Measurements from ENCODE around the gene TNFRSF4.

The TNFRSF4 gene

DNA sequence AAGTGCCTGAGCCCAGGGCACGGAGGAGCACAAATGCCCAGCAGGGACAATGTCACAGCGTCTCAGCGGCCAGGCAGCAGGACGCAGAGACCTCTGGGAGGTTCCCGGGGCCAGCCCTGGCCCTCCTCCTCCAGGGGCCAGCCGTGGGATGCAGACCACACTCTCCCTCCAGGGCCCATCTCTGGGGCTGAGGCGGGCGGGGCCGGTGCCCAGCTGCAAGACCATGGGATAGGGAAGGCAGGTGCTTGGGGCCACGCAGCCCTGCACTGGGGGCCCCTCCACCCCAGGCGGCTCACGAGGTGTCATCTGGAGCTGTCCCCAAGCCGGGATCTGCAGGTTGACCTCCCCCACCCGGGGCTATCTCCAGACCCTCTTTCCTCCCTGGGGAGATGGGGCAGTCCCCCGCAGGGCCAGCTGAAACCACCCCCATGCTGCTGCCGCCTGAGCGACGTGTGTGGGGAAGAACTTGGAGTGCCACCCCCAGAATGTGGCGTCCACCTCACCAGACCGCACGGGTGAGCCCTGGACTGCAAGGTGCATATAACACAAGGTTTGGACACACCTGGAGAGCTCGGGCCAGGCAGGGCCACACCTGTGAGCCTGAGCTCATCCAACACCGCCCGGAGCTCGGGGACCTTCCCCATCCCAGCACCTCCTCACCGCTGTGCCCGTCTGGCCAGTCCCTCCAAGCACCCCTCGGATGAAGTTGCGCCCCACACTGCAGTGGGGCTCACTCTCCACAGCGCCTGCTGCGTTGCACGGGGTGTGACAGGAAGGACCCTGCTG, 44.3 kb downstream of the TNFRSF4 start:
- no peak for DNase-seq (ENCODE audit: low read depth)

DNA sequence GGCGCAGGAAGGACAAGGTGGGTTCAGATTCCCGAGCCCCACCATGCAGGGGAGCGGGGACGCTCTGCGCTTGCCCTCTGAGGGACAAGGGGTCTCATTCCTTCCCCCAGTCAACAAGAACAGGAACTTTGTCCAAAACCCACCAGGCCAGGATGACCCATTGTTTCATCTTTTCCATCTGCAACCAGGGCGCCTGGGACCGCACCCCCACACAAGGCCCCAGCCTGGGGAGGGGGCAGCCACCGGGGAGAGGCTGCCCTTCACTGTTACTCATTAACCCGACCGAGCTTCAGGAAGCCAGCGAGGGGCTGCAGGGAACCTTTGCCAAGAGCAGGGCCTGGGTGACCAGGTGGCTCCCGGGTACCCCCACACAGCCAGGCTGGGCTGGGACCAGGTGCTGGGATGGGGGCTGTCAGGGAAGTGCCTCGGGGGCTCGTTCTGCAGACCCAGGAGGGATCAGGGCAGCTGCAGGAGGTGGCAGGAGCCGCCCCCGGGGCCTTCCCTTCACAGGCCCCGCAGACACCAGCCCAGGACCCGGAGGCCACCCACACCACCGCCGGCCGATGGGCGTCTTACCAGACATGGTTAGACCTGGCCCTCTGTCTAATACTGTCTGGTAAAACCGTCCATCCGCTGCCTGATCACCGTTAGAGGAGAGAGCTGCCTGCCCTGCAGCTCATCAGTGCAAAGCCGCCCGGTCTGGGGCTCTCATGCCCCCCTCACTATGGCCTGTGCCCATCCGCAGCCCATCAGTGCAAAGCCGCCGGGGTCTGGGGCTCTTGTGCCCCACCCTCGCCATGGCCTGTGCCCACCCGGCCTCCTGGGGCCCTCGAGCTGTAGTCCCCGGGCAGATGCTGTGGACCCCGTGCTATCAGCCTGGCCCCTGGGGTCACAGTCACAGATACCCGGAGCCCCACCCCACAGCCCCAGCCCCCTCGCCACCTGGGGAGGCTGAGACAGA, 45.2 kb downstream of the TNFRSF4 start:
- no peak for DNase-seq (ENCODE audit: low read depth)

DNA sequence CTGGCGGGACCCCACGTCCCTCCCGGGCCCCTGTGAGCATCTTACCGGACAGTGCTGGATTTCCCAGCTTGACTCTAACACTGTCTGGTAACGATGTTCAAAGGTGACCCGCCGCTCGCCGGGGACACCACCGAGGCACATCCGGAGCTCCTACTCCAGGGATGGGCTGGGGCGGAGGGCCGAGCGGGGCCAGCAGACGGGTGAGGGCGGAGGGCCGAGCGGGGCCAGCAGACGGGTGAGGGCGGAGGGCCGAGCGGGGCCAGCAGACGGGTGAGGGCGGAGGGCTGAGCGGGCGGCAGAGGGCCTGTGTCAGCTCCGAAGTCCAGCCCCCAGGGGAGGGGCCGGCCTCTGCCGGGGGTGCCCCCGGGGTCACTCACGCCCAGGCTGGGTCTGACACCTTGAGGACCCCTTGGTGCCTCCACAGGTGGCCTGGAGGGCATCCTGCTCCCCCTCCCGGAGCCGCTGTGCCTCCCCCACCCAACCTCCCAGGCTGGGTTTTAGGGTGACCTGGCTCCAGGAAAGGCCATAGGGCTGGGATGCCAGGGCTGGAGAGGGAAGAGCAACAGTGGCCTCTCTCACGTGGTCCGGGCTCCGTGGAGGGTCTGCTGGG, 46.0 kb downstream of the TNFRSF4 start:
- DNase-seq (ENCODE audit: low read depth) = no peak

DNA sequence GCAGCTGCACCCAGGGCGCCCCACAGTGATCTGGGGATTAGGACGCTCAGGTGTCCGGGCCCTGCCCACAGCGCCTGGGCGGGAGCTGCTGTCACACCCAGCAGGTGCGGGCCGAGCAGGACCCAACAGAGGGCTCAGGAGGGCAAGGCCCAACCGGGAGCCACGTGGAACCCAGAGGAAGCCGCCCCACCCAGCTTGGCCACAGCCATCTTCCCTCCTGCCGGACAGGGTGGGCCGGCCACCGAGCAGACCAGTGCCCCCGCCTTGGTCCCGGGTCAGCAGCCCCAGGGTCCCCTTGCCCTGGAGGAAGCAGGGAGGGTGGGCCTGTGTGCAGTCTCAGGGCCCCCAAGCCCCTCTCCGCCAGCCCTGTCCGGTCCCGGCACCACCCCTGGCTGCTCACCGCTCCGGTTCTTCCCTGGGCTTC, 46.5 kb downstream of the TNFRSF4 start:
- no peak for DNase-seq (ENCODE audit: low read depth)

DNA sequence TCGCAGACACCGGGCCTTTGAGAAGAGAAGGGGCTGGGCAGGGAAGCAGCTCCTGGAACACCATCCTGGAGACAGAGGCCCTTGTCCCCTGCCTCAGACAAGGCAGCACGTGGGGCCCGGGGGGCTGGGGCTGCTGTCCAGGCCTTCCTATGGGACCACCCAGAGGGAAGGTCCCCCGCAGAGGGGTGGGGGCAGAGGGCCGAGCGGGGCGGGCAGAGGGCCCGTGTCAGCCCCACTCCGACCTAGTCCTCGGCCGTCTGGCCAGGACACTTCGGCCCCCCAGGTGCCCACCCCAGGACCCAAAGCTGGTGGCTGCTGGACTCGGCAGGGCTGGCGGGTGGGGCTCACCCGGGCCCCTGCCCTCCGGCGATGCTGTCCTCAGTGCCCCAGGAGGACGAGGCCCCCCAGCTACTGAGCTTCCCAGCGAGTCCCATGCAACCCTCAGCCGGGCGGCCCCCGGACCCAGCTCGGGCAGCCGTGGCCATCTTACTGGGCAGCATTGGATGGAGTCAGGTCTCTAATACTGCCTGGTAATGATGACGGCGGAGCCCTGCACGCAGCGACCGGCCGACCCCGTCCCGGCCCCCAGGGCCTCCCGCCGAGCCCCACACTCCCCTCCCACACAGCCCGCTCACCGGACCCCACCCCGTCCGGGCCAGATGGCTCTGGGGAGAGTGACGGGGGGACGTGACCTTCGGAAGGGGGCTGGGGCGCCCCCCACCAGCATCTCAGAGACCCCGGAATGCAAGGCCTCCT, 47.1 kb downstream of the TNFRSF4 start:
- no peak for DNase-seq (ENCODE audit: low read depth)

DNA sequence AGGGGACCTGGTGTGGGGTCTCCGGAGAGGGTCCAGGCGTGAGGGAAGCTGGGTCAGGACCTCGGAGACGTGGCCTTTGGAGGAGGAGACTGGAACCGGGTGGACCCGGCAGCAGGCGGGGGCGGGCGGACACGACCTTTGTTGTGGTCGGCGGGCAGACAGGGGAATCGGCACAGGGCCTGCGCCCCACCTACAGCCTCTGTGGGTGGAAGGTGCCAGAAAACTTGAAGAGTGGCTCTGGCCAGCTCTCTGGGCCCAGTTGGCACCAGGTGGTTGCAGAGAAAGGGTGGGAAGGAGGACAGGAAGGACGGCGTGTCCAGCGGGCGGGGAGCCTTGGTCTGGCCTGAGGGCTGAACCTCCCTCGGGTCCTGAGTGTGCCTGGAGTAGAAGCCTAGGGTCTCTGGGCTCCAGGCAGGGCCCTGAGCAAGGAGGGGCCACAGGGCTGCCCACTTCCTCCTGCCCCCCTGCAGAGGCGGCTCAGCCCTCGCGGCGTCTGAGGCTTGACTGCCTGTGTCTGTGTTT, 48.0 kb downstream of the TNFRSF4 start:
- DNase-seq (ENCODE audit: low read depth) = no peak

DNA sequence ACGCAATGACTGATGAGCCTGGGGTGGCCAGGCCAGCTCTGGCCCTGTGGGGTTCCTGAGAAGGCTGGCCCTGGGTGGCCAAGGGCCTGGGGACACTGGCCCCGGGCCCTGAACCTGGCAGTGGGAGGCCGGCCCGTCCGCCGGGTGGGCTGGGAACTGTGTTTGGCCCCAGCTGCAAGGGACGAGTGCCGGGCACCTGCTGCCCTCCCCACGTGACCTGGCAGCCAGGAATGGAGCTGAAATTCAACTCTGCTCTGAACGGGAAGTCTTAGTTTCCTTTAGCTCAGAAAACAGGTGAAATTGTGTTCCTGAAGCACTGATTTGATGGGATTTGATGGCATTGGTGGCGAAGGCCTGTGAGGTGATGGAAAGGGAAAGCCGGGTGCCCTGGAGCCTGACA, 48.5 kb downstream of the TNFRSF4 start:
- no peak for DNase-seq (ENCODE audit: low read depth)

DNA sequence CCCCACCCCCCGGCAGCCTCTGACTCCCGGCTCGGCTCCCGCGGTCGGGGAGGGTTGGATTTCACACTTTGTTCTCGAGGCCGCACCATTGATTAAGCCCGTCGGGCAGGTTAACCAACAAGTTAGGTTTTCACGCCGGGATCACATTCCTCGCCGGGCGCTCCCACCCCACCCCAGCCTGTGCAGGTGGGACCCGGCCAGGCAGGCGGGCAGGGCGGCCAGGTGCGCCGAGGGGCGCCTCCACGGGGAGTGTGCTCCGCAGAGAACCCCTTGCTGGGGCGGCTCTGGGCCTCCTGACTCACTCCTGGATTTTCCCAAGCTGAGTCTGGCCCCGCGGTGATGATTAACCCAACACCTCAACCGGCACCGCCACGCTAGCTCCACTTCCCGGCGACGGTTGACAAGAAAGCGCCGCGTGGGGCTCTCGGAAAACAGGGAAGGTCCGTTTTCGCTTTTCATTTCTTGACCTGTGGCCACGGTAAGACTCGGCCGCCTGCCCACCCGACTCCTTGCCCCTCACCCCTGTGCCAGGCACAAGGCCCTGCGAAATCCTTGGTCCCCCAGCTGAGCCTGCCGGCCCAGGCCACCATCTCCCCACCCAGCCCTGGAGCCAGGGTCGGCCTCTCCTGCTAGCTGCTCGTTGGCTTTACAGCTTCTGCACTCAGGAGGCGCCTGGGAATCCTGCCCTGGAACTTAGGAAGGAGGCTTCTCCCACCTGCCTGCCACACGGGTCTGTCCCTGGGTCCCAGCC, 49.1 kb downstream of the TNFRSF4 start:
- DNase-seq (ENCODE audit: low read depth) = no peak

DNA sequence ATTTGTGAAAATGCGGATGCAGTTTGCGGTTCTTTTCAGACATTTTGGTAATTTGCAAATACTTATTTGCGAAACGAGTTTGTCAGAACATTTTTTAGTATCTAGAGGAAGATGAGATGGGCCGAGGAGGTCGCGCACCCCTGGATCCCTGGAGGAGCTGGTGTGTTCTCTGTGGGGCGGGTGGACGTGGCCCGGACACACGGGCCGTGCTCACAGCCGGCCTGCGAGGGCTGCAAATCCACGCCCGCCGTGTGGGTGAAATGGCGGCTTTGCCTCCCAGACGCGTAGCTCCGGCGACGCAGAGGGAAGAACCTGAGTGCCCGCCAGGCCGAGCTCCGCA, 49.6 kb downstream of the TNFRSF4 start:
- no peak for DNase-seq (ENCODE audit: low read depth)

DNA sequence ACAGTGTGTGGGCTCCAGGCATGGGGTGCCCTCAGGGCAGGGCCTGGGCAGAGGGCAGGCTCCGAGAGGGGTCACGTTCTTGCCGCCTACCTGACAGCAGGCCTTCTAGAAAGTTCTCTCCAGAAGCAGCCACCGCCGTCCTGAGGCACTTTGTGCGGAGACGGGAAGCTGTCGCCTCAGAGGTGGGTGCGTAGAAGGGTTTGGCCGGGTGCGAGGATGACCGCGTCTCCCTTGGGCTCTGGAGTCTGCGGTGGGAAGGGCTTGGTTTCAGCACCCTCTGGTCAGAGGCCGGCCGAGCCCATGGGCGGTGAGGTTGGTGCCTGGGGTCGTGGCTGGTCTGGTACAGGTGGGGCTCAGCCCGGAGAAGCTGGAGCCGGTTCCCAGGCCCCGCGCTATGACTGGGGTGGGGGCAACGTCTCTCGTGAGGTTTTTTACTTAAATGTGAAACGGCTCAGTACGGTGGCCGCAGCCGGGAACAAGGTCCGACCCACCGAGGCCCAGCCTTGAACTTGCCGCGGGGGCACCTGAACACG, 50.3 kb downstream of the TNFRSF4 start:
- no peak for DNase-seq (ENCODE audit: low read depth)

DNA sequence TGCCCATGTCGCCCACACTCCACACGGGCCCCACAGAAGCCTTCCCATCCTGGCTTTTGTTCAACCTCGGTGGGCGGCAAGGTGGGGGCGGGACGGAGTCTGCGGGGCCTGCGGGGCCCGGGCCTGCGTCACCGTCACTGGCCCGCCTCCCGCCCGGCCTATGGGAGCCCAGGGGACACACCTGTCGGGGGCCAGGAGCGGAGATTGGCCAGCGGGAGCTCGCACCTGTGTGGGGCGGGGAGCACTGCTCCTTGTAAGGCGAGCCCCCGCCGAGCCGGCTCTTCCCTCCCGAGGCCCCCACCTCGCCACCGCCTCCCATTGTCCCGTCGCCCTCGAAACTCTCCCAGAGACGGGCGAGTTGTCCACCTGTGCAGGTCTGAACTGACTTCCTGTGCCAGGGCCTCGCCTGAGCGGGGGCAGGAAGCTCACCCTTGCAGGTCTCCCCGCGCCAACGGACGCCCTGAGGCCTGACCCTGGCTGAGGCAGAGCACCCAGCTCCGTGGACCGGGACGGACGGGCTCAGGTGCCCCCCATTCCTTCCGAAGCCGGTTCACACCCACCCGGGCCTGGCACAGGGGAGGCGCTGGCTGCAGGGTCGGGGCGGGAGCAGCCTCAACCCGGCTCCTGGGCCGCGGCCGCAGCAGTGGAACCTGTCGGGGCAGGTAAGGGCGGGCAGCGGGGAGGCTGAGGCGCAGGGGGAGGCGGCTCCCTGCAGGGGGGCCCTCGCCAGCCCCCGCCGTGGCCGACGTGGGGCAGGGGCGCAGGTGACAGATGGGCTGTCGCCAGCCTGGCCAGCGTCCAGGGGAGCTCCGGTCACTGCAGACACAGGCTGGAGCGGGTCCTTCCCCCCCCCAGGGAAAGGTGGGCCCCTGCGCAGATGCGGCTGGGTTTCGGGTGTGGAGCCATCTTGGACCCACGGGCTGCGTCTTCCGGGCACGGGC, 51.1 kb downstream of the TNFRSF4 start:
- no peak for DNase-seq (ENCODE audit: low read depth)

DNA sequence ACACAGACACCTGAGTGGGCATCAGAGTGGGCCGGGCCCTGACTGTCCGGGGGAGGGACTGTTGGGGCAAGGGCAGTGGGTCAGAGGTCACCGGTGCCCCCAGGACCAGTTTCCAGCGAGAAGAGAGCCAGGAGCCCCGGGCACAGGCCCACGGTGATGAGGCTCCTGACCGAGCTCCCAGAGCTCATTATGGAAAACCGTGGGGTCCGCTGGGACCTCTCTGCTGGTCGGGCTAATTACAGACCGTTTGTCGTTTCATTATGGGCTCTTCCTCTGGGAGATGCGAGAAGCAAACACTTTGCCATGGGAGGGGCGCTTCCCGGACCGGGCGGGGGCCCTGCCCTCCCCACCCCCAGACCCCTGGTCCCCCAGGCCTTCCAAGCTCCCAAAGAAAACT, 52.3 kb downstream of the TNFRSF4 start:
- DNase-seq (ENCODE audit: low read depth) = no peak

All from stimulated activated CD8-positive, alpha-beta memory T cell treated with anti-CD3 and anti-CD28 coated beads, Interleukin-12 subunit alpha, Interleukin-12 subunit beta, amount 100 ng/mL, for 1 hour (primary cell).